ENCODE data around the gene ARHGAP8.
"Not testable (repeated sequence)": the region's sequence is repeated elsewhere in the genome, so short reads cannot be mapped to it uniquely, and the experiment has no call there.

The ARHGAP8 gene

GRCh38 chr22:44776605-44777363, 24.4 kb downstream of the ARHGAP8 start:
- no peak for DNase-seq

DNA sequence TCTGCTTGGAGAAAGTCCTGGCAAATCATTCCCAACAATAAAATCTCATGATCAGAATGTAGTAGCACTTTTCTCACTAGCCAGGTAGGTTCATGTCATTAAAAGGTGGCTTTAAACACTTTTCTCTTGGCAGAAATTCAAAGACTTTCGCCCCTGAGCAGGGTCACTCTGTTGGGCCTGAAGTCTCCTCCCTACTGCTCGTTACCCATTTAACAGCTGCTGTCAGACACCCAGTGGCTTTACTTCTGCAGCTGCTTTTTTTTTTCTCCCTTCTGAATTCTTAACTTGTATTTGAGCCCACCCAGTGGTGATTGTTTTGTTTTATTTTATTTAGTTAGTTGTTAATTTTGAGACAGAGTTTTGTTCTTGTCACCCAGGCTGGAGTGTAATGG, 25.0 kb downstream of the ARHGAP8 start:
- DNase-seq = no peak

DNA sequence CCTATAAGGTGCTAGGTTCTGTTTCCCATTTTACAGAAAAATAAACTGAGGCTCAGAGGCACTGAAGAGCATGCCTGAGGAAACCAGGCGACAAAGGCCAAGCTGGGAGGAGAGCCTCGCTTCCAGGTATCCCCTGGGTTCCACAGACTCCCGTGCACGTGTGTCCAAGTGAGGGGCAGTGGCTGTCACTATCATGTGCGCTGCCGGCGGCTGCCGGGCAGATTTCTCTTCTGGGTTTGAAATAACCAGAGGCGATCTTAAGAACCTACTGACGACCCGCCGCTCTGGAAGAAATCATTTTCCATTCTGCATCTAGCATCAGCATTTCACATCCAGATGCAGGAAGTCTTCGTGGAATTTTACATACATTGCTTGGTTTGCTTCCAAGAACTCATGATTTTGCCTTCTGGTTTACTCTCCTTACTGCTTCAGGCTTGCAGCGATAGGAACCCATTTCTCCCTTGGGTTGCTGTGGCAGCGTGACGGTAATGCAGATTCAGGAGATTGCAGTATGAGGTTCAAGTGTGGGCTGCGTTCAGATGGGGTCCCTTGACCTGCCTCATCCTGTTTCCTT, 28.6 kb downstream of the ARHGAP8 start:
- DNase-seq = no peak

- no peak for DNase-seq
Measured at GRCh38 chr22:44782363-44782963, 30.1 kb downstream of the ARHGAP8 start.

DNA sequence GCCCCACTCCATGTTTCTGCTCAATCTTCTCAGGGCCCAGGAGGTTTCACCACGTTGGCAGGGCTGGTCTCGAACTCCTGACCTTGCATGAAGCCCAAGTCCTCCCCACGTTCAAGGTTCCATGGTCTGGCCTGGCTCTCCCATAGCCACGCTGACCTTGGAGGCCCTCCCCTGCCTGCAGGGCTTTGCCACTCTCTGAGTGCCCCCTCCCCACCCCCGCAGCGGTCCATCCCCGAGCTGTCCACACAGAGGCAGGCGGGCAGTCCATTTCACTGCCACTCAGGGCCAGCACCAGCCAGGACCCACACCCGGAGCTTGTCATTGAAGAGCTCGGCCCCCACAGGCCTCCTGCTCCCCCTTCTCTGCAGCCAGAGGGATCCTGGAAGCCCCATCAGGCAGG, 30.7 kb downstream of the ARHGAP8 start:
- no peak for DNase-seq

- no peak for DNase-seq
Measured at GRCh38 chr22:44783581-44783980, 31.2 kb downstream of the ARHGAP8 start.

GRCh38 chr22:44786136-44786535, 33.8 kb downstream of the ARHGAP8 start:
- no peak for DNase-seq

DNA sequence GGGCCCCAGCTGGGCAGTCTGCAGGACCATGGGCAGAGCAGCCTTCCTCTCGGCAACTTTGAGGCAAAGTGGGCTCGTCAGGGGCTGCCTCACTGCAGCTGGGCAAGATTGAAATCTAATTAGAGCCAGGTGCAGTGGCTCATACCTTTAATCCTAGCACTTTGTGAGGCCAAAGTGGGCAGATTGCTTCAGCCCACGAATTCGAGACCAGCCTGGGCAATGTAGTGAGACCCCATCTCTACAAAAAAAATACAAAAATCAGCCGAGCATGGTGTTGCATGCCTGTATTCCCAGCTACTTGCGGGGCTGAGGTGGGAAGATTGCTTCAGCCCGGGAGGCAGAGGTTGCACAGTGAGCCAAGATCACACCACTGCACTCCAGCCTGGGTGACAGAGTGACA, 34.2 kb downstream of the ARHGAP8 start:
- no peak for DNase-seq

- no peak for DNase-seq
Measured at GRCh38 chr22:44787832-44788231, 35.5 kb downstream of the ARHGAP8 start.

DNA sequence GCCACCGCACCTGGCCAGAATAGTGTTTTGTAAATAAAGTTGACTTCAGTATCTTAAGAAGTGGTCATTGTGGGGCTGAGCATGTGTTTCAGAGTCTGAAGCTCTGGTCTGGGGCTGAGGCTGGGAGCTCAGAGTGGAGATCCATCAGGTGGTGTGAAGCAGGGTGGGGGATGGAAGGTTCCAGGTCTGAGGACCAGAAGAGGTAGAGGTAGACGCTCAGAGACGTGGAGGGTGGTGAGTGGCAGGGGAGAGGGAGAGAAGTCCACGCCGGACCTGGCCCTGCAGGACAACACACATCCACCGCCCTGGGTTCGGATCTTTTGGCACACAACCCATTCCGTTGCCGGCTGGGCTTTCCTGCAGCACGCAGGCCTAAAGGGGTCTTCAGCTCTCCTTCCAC, 40.7 kb downstream of the ARHGAP8 start:
- no peak for DNase-seq

- no peak for DNase-seq
Measured at GRCh38 chr22:44793506-44794172, 41.3 kb downstream of the ARHGAP8 start.

DNA sequence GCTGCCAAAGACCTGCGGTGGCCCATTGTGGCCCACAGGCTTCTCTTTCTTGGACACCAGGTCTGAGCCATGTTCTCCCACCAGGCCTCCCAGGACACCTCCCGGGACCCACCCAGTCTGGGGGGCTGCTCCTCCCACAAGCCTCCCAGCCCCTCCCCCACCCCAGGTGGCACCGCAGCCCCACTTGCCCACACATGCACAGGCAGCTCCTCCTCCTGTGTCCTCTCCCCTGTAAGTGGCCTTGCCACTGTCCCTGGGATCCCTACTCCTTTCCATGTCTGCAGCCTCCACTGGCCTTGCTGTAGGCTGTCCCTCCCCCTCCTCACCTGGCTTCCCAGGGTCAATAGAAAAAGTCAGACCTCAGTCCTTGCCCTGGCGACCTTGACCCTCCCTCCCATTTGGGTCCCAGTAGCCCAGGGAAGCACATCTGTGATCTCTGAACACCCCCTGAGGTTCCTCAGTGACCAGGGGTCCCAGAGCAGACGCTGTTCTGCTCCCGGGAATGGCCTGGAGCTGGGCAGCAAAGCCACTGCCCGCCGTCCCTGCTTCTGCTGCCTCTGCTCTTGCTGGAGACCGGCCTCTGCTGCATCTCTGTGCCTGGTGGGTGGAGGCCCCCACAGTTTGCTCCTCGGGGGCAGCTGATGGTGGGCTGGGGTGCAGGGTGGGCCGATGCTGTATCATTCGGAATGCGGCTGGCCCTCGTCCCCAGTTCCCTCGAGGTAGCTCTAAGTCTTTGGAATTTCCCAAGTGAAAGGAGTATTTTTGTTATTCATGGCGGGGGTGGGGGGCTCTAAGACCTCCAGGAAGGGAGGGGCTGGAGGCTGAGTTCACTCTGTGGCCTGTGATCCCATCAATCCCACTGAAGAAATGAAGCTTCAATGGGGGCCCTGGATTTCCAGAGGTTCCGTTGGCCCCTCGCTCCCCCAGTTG, 43.6 kb downstream of the ARHGAP8 start:
- no peak for DNase-seq

- no peak for DNase-seq
Measured at GRCh38 chr22:44797181-44797725, 44.9 kb downstream of the ARHGAP8 start.

GRCh38 chr22:44799077-44799945, 46.9 kb downstream of the ARHGAP8 start:
- DNase-seq = no peak

DNA sequence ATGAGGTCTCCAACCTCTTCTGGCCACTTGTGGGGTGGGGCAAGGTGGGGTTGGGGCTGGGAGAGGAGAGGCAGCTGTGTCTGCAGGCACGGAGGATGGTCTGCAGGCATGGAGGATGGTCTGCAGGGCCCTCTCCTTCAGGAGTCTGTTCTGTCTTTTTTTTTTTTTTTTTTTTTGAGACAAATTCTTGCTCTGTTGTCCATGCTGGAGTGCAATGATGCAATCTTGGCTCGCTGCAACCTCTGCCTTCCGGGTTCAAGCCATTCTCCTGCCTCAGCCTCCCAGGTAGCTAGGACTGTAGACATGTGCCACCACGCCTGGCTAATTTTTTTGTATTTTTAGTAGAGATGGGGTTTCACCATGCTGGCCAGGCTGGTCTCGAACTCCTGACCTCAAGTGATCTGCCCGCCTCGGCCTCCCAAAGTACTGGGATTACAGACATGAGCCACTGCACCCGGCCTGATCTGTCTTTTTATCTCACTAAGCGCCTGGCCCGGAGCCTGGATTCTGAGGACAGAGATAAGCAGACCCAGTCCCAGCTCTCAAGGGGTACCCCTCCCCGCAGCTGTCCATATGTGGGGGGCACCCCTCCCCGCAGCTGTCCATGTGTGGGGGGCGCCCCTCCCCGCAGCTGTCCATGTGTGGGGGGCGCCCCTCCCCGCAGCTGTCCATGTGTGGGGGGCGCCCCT, 47.7 kb downstream of the ARHGAP8 start:
- not testable (repeated sequence) for DNase-seq

DNA sequence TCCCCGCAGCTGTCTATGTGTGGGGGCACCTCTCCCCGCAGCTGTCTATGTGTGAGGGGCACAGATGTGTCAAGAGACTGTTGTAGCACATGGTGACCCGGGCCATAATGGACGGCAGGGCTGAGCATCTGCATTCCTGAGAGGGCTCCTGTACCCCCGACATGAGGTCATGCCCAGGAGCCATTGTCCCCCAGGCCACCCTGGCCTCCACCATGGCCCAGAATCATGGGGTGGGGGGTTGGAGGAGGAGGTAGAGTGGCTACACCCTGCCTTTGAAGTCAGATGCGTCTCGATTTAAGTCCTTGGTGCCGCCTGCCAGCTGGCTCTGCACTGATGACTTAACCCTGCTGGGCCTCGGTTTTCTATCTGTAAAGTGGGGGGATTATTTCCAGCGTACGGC, 49.1 kb downstream of the ARHGAP8 start:
- no peak for DNase-seq

GRCh38 chr22:44802071-44802700, 49.8 kb downstream of the ARHGAP8 start:
- DNase-seq = no peak

GRCh38 chr22:44802956-44803355, 50.6 kb downstream of the ARHGAP8 start:
- no peak for DNase-seq

GRCh38 chr22:44804327-44804726, 52.0 kb downstream of the ARHGAP8 start:
- no peak for DNase-seq

GRCh38 chr22:44805711-44806110, 53.3 kb downstream of the ARHGAP8 start:
- DNase-seq = no peak
